Measurements from ENCODE around the gene TEKT2.

TEKT2 gene

DNA sequence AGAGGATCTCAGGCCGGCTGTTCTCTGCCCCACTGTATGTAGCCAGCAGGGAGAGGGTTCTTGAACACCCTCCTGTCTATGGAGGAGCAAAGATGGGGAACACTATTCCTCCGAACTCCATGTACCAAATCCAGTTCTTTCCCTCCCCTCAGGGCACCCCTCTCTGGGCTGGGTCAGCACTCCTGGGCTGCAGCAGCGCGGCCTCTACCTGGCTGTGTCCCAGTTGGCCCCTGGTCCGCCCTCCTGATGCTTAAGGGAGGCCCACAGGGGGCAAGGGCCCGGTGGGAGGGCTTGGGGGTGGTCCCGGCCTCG lies 4.3 kb downstream of the TEKT2 start:
- DNase-seq = no peak

- peak; percentile 85 for DNase-seq
Measured at GRCh38 chr1:36088577-36089392, 4.9 kb downstream of the TEKT2 start, which contains the start of gene ADPRS. Gene ADPRS, plus strand, starts transcription at chr1:36088892. Its CDS starts 13 bp downstream, at chr1:36088905.

DNA sequence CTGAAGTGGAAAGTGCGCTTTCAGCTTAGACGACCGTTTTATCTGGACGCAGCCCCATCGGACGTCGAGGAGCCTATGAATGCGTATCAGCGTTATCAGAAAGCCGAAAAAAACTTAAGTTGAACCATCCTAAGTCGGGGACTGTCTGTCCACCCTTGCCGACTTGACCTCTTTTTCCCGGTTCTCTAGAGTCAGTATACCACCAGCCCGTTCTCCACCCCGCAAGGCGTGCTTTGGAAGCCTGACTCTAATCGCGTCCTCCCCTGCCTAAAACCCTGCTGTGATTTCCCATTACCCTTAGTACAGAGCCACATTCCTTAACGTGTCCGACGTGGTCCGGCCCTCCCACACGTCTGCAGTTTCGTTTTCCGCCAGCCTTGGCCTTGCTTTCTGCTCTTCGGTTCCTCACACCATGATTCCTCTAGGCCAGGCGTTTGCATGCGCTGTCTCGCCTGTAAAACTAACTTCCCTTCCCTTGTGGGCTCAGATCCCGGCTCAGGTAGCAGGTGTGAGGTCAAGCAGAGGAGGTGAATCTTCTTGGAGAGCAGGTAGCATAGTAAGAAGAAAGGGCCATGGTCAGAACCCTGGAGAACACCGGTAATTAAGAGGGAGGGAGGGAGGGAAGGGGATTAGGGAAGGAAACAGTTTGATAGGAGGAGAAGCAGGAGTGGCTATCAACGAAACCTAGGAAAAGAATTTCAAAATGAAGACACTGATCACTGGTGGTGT lies 5.7 kb downstream of the TEKT2 start:
- no peak for DNase-seq

GRCh38 chr1:36091141-36091540 lies 7.2 kb downstream of the TEKT2 start:
- no peak for DNase-seq

DNA sequence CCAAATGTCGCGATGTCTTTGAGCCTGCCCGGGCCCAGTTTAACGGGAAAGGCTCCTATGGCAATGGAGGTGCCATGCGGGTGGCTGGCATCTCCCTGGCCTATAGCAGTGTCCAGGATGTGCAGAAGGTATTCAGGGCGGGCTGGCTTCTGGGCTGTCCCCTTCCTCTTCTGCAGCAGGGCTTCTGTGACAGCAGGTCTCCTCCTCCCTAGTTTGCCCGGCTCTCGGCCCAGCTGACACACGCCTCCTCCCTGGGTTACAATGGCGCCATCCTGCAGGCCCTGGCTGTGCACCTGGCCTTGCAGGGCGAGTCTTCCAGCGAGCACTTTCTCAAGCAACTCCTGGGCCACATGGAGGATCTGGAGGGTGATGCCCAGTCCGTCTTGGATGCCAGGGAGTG lies 7.8 kb downstream of the TEKT2 start:
- DNase-seq = no peak

GRCh38 chr1:36092166-36092797 lies 8.4 kb downstream of the TEKT2 start:
- DNase-seq = no peak

DNA sequence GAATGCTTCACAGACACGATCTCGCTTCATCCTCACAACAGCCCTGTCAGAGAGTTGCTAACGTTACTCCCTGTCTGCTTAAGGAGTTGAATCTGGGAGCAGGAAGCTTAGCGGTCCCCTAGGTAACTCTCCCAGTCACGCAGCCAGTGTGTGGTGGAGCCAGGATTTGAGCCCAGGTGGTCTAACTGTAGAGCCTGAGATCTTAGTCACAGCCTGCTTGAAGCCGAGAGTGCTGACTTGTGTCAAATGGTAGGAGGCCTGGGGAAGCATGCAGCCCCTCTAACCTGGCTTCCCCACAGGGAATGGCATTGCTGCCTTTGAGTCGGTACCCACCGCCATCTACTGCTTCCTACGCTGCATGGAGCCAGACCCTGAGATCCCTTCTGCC lies 8.9 kb downstream of the TEKT2 start:
- DNase-seq = no peak

- DNase-seq = no peak
Measured at GRCh38 chr1:36093226-36093625, 9.3 kb downstream of the TEKT2 start.

DNA sequence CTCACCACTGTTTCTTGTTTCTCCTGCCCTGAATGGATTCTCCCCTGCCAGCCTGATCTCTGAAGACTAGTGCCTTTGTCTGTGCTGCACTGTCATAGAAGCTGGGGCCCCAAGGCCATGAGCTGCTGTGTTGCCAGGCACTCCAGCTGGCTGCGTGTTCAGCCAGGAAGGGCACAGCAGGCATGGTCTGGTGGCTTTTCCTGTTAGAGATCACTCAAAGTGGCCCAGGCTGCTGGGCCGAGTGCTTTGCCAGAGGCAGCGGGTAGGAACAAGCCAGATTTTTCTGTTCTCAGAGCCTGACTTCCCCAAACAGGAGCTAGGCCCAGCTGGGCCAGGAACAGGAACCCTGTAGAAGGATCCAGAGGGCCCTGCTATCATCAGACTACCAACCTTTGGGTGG lies 10.0 kb downstream of the TEKT2 start:
- DNase-seq = no peak

GRCh38 chr1:36094621-36095061 lies 10.7 kb downstream of the TEKT2 start:
- DNase-seq = no peak

DNA sequence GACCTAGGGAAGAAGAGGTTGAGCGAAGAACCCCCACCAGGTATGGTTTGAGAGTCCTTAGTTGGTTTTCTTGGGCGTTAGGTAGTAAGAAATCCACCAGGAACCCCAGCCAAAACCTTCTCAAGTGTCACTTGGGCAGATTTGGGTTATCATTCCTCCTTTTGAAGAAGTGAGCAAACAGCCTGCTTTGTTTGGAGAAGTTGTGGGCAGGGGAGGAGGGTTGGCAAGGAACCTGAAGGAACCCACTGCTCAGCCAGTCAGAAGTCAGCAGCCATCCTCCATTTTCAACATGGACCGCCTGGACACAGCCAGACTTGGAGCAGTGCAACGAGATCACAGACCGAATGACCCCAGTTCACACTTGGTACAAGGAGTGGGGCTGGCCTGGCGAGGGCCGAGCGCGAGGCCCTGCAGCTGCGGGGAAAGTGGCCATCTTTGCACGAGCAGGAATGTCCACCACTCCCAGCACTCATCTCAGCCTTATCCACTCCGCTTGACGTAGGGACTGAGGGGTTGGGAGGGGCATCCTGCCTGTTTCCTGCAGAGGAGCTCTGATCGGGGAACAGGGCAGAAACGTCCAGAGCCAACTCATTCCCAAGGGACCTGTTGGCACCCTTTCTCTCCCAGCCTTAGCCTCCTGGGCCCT lies 12.0 kb downstream of the TEKT2 start:
- no peak for DNase-seq

DNA sequence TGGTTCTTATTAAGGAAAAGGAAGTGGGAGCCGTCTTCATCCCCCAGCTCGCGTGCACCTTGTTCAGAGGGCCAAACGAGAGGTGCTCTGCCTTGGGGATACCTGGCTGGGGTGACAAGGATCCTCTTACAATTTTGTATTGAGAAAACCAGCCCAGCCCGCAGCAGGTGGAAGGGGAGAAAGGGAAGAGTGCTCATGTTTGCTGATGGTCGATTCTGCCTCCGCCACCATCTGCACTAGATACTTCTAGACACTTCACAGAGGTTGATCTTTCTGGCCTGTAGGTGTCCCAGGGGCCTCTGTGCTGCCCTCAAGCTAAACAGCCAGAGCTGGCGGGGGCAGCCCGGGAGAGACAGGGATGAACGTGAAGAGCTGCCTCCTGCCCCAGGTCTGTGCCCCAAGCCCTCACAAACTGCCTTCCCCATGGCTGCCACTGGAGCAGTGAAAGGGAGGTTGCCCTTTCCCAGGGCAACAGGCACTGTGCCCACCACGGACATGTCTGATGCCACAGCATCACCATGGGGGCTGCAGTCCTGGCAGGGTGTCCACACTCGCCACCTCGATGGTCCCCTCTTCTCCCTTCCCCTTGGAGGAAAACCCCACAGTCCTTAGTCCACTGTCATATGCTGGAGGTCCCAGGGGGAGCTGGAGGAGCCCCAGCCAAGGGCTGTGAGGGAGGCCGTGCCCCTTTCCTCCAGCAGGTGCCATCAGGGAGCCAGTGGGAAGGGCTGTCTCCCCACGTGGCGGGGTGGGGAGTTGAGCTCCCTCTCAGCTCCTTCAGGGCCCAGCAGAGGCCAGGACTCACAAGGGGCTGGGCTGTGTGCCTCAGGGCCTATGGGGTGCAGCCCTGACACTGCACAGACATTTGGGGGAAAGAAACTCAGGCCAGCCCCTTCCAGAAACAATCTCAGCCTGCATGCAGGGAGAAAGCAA lies 12.9 kb downstream of the TEKT2 start:
- peak; percentile 19 for DNase-seq

GRCh38 chr1:36097693-36098585 lies 14.0 kb downstream of the TEKT2 start:
- DNase-seq = no peak

GRCh38 chr1:36098650-36099365 lies 14.9 kb downstream of the TEKT2 start:
- no peak for DNase-seq

- peak; percentile 53 for DNase-seq
Measured at GRCh38 chr1:36099681-36100341, 15.9 kb downstream of the TEKT2 start.

GRCh38 chr1:36100376-36100775 lies 16.5 kb downstream of the TEKT2 start:
- DNase-seq = no peak

DNA sequence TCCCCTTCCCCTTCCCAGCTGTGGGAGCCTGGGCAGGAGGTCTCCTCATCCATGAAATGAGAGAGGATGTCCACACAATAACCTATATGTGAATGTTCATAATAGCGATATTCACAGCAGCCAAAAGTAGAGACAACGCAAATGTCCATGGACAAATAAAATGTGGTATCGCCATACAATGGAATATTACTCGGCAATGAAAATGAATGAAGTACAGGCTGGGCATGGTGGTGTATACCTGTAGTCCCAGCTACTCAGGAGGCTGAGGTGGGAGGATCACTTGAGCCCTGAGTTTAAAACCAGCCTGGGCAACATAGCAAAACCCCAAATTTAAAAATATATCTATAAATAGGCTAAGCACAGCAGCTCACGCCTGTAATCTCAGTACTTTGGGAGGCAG lies 17.7 kb downstream of the TEKT2 start:
- DNase-seq = no peak

- DNase-seq = no peak
Measured at GRCh38 chr1:36106269-36106668, 22.4 kb downstream of the TEKT2 start.

GRCh38 chr1:36107394-36107793 lies 23.5 kb downstream of the TEKT2 start:
- DNase-seq = no peak

DNA sequence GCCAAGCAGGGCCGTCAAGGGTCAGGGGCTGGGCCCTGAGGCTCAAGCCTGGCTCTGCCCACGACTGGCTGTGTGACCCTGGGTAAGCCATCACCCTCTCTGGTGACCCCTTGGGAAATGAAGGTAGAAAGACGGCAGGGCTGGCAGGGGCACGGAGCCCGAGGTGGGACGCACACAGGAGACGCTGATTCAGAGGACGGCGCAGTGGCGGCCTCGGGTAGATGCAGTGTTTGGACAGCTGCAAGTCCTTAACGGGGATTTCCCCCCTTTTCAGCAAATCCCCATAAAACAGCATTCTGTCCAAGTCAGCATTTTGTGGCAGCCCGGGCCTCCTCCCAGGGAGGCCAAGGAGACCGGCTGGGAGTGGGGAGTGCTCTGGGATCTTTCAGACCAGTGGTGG lies 24.4 kb downstream of the TEKT2 start:
- no peak for DNase-seq
